ENCODE results near the gene KCNQ5.

GRCh38 chr6:72758901-72759300, 137.0 kb downstream of the KCNQ5 start:
- TF ChIP-seq CEBPB (IDR thresholded peaks at IDR 0.05; ENCODE audit: low read depth), result no peak
- no peak for TF ChIP-seq CTCF (IDR thresholded peaks at IDR 0.05 in 2 of 3, conservative IDR thresholded peaks at IDR 0.05 in 1 of 3; ENCODE audit: borderline replicate concordance in 1 of 3, insufficient read depth in 1 of 3, low read depth in 2 of 3, low read length in 2 of 3)

All from HCT116 (cell line).